SH-SY5Y (cell line): ENCODE measurements around the gene TRAK2.

Experiments
- GATA2 ChIP-seq: IDR thresholded peaks from 2 replicates; pipeline ENCODE4 v1.6.1; 2011; ENCODE audit warnings: mild to moderate bottlenecking, low read depth, low read length
- GATA3 ChIP-seq: IDR thresholded peaks from 2 replicates; pipeline ENCODE4 v1.6.1; 2011; ENCODE audit warnings: low read depth, mild to moderate bottlenecking, low read length, moderate library complexity

- TF ChIP-seq GATA3 (no peak), GATA2 (no peak)
Observed at GRCh38 chr2:201357221-201357620, 94.0 kb downstream of the TRAK2 start, which contains the start of gene FLACC1.
